ENCODE measurements around the gene CCL18.
"Not testable (repeated sequence)": the region's sequence is repeated elsewhere in the genome, so short reads cannot be mapped to it uniquely, and the experiment has no call there.

Gene CCL18

DNA sequence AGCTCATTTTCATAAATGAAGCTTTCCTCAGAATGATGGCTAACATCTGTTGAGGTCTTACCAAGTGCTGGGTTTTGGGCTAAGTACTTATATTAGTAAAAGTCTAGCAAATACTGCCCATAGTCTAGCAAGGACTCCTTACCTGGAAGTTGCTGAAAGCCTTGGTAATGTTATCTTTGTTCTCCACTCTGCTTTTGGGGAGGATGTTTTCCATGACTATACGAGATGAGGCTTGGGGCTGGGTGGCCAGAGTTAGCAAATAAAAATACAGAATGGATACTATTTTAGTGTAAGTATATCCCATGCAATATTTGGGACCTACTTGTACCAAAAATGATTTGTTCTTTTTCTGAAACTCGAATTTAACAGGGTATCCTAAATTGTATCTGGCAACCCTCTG lies 7.7 kb downstream of the CCL18 start:
- DNase-seq = no peak

DNA sequence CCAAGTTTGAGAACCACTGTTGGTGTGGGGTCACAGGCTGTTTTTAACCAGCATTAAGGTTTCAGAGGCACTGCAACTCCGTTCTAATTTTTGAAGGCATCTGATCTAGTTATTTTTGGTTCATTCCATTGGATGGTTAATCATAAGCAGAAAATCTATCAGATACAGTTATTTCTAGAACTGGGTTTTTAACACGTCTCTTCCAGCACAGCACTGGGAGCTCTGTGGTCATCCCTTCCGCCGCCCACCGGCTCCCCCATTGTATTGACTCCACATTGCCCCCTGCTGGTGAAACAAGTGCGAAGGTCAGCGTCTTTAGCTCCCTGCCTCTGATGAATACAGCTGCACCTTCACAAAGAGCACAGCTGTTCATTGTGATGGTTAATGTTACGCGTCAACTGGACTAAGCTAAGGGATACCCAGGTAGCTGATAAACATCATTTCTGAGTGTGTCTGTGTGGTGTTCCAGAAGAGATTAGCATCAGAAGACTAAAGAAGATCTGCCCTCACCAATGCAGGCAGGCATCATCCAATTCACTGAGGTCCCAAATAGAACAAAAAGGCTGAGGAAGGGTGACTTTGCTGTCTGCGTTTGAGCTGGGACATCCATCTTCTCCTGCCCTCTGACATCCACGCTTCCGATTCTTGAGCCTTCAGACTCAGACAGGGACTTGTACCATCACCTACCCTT lies 8.5 kb downstream of the CCL18 start:
- peak; percentile 11 for DNase-seq

DNA sequence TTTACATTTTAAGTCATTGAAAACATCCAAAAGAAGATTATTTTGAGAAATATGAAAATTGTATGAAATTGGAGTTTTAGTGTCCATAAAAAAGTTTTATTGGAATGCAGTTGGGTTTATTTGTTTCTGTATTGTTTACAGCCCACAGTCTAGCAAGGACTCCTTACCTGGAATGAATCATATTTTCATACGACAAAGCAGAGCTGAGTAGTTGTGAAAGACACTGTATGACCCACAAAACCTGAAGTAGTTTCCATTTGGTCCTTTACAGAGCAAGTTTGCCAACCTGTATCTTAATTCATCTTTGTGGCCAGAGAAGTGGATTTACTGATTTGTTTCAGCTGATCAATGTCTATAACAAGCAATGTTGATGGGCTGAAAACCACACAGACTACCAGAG lies 10.3 kb downstream of the CCL18 start:
- DNase-seq = no peak

DNA sequence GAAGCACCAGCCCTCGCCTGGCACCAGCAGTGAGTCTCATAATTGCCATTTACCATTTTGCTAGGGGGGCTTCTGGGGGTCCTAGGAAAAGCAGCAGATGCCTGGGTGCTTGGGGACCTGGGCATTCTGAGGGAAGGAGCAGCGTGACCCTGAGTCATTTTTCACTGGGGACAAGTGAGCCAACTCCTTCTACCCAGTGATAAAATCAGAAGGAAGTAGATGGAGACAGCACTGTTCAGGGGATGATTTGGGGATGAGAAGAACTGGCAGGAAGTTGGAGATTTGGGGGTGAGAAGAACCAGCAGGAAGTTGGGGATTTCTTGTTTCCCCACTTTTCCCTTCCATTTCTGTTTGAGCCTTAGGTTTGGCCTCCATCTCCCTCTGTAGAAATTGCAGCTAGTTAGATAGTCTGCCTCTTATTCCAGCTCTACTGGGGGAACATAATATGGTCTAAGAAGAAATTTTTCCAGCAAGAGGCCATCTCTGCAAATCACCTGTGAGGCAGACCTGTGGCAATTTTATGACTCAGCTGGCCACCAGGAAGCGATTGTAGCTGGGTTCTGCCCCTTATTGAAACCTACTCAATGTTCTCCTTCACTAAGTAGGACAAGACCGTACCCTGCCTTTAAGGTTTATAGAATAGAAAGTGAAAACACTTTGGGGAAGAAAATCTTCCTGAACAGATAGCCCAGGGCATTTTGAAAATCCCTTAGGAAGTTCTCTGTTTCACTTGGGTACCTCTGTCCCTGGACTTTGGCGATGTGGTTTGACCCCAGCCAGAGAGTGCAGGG lies 17.8 kb downstream of the CCL18 start:
- DNase-seq = not testable (repeated sequence)

DNA sequence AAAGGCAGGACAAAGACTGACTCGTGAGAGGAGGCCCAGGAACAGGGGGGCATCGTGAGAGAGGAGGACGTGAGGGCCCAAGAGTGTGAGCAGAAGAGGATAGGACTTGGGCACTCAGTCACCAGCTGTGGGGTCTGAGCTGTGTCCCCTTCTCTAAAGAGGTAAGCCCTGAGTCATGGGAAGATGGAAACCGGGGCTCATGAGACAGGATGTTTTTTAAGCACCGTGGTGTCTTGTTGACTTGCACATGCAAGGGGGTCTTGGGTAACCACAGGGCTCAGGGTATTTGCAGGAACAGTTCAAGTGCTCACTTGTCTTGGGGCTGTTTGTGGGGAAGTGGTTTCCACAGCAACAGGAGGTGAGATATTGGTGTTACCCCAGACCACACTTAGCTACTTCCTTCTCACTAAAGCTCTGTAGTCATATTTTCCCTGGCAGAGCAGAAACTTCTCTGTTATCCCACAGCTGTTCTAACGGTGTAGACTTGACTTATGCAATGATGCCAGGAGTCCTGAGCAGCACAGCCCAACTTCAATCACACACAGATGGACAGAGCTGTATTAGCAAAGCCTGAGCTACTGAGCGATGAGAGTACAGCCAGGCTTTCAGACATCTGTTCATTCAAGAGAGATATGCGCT lies 18.5 kb downstream of the CCL18 start:
- not testable (repeated sequence) for DNase-seq

DNA sequence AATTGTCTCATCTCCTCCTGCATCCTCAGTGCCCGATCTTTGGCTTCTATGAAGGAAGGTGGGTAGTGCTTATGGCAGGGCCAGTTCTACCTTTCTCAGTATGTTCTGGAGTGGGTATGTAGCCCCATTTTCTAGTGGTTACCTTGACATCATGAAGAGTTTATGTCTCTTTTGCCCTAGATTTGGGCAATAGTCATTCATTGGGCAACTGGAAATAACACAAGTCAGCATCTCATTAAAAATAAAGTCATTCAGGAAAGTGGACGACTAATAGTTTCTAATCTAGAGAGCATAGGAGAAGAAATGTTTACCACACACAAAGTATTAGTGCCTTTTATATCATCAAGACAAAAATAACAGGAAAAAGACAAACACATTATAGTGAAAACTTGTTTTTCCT lies 19.6 kb downstream of the CCL18 start:
- not testable (repeated sequence) for DNase-seq

DNA sequence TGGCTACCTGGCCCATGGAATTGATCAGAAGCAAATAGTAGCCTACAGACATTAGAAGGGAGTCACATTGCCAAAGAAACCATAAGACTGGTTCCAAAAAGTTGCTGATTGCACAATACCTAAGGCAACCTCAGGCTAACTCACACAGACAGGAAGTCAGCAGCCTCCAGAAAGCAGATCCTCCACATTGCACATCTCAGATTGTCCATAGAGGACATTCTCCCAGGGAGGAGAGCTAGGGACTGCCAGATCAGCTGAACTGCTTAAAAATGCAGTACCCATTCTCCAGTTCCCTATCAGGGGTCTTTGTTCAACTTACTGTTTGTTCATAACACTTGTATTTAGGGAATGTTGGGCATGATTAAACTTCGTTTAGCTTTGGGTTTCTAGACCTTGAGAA lies 21.7 kb downstream of the CCL18 start:
- no peak for DNase-seq

DNA sequence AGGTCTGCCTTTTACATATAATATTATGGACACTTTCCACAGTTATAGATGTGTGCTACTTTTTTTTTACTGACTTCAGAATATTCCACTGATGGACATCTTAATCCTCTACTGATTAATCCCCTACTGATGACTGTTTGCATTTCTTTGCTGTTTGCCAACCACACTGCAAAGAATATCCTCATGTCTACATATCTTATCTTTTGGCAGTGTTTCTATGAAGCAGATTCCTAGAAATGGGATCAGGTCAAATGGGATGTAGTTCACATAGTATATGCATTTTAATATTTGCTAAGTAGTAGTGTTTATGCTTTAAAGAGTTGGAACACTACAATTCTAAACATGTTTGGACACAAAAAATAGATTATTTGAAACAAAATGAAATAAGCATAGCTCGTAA lies 22.7 kb downstream of the CCL18 start:
- no peak for DNase-seq

DNA sequence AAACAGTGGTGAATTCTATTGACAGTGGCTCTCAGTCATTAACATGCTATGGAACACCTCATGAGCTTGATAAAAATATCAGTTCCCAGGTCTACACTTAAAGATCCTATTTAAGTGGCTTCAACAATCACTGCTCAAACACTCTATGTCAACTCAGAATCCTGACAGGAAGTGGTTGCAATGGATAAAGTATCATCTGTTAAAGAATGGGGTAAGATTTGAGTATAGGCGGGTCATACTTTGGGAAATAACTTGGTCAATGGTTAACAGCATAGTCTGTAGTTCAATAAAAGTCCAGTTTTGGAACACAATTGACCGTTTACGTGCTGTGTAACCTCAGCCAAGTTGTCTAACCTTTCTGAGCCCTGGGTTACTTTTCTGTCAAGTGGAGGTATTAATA lies 23.4 kb downstream of the CCL18 start:
- DNase-seq = not testable (repeated sequence)

DNA sequence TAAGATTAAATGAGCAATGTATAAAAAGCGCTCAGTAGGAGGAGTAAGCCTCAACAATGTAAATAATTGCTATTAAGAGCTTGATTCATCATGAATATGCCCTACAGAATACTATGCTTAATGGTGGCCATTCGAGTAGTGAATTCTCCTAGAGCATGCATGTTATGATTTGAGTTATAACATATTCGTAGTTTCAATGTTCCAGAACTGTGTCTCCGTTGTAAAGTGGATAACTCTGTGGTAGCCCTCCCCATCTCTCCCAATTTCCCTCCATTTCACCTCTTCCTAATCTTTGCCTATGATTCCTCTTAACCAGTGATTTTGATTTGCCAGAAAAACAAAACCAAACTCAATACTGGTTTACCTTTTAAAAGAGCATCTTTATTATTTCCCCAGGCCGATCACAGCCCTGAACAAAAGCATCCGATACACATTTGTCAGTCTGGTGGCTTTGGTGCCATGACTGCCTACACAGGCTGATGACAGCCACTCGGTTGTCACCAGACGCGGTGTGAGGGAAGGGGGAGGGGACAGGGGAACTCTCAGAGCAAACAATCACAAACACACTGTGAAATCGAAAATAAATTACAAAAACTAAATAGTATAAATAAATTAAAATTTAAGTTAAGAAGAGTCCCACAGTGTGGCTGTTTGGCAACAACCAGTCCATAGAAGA lies 24.0 kb downstream of the CCL18 start:
- not testable (repeated sequence) for DNase-seq

DNA sequence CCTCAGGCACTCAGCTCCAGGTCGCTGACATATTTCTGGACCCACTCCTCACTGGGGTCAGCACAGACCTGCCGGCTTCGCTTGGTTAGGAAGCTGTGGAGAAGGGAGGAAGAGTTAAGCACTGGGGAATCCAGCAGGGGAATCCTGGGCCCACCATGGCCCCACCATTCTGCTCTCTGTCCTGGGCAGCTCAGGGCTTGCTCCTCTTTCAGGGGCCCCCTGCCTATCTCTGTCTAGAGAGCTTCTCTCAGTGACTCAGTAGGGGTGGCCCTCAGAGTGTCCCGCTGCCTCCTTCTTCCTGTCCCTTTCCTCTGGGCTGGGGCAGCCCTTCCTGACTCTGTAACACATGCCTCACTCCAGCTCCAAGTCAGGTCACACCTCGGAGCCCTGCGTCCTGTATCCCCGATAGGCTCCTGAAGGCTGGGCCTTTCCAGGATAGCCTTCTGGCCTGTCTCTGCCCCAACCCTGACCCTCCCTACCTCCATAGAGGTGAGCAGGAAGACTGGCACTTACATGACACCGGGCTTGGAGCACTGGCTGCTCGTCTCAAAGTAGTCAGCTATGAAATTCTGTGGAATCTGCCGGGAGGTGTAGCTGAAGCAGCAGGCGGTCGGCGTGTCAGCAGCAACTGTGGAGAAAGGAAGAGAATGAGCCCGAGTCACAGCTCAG lies 24.7 kb downstream of the CCL18 start:
- no peak for DNase-seq

DNA sequence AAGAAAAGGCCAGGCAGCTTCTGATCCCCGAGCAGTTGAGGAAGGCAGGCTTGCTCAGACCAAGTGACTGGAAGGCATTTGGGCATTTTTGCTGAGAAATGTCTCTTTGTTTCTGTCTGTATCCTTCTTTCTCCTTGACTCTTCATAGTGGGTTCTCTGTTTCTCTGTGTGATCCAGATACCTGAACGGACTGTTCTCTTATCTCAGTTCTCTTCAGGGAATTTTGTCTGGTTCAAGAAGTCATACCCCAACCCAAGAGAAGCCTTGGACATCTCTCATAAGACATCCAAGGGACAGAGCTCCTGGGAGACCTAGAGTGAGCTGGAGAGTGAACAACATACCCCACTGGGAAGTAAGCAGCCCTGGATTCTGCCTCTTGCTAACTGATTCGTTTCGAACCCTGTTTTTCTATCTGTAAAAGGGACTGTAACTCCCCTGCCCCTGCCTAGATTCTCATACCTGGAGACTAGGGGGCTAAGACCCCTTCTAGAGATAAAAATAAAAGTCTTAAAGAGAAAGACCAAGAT lies 25.3 kb downstream of the CCL18 start:
- DNase-seq = no peak

DNA sequence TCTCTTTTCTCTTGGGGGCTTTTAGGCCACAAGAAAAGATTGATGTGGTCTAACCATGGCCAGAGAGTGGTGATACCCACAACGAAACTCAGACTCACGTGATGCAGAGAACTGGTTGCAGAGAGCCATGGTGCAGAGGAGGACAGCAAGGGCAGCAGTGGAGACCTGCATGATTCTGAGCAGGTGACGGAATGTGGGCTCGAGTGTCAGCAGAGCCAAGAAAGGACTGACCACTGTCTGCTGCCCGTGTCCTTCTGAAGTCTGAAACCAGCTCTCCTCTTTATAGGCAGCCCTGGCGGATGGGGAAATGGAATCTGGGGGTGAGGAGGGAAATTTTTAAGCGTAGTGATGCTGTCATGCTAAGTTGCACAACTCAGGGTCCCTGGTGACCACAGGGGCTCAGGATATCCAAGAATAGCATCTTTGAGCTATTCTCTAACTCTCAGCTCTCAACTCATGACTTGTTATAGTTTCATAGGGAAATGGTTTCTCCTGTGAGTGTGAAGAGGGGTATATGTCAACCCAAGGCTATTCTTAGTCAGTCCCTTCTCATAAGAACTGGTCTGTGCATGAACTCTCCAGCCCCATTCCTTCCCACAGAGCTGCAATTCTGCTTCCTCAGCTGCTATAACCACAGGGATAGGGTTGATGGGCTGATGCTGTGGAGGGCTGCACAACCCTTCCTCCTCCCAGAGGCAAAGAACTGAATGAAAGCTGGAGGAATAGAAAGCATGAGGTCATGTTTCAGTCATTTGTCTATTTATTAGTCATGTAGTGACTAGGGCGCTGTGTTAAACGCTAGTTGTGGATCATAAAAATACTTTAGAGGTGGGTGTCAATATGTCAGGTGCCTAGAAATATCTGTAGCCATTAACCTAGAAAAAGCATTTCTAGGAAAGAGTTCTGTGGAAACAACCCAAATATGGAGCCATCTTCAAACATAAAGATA lies 26.1 kb downstream of the CCL18 start, which contains the start of gene CCL3:
Gene CCL3, minus strand, starts transcription at position 256 of the 949 bp plus-strand sequence. Its CDS starts 85 bp downstream, at position 171.
- no peak for DNase-seq

DNA sequence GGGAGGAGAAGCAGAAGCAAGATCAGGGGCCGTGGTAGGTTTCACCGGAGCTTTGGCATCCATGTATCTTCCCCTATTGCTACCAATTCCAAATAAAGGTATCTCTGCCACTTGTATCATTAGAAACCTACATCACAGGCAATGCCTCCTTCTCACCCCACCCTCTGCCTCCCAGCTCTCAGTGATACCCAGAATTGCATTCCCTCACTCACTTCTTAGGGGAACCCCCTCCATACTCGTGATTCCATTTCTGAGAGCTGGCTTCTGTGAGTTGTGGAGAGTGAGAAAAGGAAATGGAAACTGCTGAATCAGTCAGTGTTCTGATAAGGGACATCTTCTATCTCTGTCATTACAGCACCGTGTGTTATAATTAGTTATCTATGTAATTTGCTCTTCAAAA lies 28.2 kb downstream of the CCL18 start:
- no peak for DNase-seq

DNA sequence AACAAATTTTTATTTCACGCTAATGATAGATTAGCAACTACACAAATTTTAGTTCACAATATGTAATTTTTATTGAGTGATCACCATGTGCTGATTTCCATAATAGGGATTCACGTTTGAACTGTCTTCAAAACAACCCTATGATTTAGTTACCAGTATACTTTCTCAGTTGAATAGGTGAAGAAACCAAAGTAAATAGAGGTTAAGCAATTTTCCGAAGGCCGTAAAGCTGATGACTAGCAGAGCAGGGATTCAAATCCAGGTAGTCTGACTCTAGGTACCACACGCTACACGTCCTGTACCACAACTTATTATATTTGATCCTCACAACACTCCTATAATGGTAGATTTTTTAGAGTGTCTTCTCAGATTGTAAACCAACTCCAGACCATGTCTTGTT lies 28.6 kb downstream of the CCL18 start:
- DNase-seq = not testable (repeated sequence)

DNA sequence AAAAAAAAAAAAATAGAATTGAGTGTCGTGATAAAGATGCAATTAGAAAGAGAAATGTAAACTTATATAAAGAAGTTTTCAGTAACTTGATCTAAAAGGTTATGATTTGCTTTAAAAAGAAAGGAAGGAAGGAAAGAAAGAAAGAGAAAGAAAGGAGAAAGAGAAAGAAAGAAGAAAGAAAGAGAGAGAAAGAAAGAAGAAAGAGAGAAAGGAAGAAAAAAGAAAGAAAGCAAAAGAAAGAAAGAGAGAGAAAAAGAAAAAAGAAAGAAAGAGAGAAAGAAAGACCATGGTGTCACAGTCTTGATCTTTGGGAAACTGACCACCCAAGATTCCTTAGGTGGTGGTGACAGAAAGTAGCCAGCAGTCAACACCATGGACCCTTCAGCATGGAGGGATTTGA lies 30.2 kb downstream of the CCL18 start:
- no peak for DNase-seq

DNA sequence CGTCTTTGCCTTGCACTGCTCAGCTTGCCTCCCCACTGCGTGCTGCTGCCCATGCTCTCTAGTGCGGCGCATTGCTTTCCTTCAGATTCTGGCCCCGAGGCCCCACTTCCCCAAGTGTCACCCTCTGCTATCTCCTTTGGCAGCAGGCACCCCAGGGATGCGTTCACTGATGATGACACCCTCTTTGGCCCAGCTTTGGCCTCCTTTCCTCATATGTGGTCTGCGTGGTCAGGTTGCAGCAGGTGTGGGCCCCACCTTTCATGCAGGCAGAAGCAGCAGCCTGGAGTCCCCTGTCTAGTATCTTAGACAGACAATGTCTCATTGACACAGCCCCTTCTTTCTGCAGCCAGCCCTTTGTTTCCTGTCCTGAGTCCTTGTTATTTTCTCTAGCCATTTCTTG lies 30.7 kb downstream of the CCL18 start:
- DNase-seq = no peak

DNA sequence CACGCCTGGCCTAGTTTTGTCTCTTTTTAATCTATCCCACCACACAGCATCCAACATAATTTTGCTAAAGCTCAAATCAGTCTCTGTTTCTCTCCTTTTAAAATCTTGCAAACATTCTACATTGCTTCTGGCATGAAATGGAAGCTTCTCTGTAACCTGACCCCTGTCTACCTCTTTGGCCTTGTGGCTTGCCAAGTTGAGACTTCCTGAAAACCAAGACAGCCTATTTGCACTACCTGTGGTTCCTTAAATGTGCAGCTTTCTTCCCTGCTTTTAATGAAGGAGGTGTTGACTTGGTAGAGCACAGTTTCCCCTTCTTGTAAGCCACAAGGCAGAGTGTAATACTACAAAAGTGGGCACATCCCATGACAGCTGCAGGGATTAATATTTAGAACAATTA lies 31.9 kb downstream of the CCL18 start:
- DNase-seq = no peak

DNA sequence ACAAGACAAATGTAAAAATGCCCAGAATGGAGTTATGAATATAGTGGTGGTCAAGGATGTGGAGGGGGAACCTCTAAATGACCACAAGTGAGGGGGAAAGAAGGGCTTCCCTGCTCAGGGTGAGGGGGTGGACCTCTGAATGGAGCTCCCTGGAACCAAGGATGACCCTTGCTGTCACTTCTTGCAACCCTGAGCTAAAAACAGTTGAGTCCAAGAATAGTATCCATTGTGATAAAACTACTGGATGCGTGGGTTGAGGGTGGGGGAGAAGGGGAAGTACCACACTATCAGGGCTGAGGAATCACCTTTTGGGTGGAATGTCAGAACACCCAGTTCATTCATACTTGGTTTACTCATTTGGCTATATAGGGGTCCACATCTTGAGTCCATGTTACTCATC lies 34.9 kb downstream of the CCL18 start:
- not testable (repeated sequence) for DNase-seq

DNA sequence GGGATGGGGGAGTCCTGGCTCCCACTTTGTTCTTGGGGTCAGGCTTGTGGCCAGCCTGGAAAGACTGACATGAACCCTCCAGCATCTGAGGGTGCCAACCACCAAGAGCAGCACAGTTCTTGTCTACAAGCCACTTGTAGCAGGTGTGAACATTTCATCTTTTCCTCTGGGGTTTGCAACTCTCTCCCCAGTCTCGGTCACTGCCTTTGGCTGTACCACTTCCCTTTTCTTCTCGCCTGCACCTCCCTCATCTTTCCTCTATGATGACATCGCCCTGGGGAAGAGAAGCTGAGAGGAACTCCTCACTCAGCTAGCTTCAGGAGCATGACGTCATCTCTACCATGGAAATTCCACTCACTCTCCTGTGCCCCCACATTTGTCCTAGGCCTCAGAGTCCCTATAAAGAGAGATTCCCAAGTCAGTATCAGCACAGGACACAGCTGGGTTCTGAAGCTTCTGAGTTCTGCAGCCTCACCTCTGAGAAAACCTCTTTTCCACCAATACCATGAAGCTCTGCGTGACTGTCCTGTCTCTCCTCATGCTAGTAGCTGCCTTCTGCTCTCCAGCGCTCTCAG lies 39.4 kb downstream of the CCL18 start, which contains the start of gene CCL4:
Gene CCL4, plus strand, starts transcription at position 427 of the 575 bp plus-strand sequence. Its CDS starts 79 bp downstream, at position 506.
- not testable (repeated sequence) for DNase-seq
